GM18508 (cell line): ENCODE data around the gene KCNK7.
"Not testable (repeated sequence)": the region's sequence is repeated elsewhere in the genome, so short reads cannot be mapped to it uniquely, and the experiment has no call there.

Experiments used
- ATAC-seq: cut with Tn5 transposase; IDR thresholded peaks from one replicate; pipeline ENCODE4 v1.9.1; 2021; ENCODE audit warnings: moderate number of reproducible peaks; ENCODE audit not compliant: insufficient read depth, unreplicated experiment

The KCNK7 gene

DNA sequence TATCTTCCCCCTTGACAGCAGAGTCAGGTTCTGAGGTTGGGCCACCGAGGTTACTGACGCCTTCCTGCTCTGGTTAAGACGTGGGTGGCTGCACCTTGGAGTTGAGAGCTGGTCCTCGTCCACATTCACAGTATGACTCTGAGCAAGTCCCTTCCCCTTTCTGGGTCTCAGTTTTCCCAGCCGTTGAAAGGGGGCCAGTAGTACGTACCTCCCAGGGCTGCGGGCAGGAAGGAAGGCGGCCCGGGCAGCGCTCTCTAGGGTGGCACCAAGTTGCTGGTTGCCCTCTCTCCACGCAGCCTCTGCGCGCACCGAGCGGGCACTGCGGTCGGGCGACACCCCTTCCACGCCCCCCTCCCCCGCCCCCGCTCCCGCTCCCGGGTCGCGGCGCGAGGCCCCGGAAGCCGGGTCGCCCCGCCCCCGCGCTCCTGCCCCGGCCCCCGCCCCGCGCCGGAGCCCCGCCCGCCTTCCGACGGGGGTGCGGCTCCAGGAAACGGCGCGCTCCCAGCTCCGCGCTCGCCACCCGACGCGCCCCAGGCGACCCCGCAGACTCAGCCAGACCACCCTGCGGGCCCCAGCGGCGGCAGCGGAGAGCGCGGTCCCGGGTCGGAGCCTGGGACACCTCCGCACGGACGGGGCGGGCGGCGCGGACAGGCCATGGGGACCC, 19.9 kb downstream of the KCNK7 start, which contains the start of gene EHBP1L1:
EHBP1L1 (plus strand) TSS at position 486 of the 664 bp plus-strand sequence. CDS start 250 bp downstream, outside the sequence.
- no peak for ATAC-seq

DNA sequence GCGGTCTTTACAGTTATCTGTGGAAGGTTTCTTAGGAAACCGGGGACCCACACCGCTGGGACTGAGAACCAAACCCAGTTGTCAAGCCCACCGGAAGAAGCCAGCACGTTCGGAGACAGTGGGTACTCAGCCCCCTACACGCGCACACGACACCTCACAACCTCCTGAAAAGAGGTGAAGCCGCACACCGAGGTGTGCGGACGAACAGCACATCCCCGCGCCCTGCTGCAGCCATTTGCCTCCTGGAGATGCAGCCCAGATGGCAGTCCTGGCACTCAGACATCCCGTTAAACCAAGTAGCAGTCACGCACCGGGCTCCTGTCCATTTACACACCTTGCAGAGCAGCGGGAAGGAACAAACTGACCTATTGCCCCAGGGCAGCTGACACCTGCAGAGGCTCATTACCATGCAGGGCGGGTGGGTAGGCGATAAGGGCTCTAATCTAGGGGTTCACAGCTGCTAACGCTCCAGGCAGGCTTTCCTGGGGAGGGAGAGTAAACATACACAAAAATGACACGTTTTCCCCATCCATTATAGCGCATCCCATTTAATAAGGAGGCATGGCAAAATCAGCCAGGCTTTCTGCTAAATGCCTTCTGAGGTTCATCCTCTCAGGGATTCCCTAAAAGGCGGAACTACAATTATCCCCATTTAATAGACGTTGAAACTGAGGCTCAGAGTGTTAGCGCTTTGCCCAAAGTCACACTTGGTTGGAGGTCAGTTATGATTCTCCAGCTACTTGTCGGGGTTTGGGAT, 20.6 kb downstream of the KCNK7 start:
- no peak for ATAC-seq

DNA sequence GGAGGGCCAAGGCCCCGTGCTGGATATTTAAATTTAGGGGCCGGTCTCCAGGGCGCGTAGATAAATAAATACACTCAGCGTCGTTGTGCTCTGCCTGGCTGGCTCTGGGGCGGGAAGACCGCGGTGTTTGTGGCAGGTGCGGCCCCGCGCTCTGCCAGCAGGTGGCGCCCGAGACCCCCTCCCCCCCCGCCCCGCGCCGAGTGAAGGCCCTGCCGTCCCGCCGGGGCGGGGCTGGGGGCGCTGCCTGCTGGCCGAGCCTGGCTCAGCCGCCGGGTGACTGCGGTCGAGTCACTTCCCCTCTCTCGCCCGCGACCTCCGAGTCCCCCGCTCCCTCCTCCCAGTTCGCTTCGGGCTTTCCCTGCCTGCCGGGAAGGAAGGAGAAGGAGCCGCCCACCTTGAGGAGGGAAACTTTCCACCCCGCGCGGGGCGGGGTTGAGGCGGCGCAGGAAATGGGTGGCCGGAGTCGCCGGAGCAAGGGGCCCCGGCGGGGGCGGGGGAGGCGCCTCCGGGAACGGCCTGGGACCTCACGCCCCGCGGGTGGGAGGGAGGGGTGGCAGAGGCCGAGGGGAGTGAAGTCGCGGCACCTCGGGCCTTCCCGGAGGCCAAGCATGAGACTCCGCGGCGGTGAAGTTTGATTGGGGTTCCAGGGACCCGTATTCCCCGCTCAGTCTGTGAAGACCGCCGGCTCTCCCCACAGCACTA, 21.3 kb downstream of the KCNK7 start:
- ATAC-seq, result no peak

DNA sequence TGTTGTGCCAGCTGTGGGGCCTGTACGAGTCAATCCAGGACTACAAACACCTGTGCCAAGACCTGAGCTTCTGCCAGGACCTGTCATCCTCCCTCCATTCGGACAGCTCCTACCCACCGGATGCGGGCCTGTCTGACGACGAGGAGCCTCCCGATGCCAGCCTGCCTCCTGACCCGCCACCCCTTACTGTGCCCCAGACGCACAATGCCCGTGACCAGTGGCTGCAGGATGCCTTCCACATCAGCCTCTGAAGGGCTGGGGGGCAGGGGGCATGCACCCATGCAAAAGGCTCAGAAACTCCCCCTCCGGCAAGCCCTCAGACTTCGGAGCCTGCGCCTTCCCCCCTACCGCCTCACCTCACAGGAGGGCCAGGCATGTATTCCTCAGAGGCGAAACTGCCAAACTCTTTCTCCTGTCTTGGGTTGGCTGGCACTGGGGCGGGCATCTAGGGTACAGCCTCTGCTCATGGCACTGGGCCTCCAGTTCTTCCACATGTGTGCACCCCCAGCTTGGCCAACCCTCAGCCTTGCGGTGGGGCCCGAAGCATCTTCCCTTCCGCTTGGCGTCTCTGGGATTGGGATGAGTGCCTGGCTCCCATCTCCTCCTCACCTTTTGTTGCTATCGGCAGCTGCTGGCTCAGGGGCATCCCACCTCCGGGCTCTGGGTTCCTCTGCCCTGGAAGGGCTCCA, 22.1 kb downstream of the KCNK7 start:
- no peak for ATAC-seq

DNA sequence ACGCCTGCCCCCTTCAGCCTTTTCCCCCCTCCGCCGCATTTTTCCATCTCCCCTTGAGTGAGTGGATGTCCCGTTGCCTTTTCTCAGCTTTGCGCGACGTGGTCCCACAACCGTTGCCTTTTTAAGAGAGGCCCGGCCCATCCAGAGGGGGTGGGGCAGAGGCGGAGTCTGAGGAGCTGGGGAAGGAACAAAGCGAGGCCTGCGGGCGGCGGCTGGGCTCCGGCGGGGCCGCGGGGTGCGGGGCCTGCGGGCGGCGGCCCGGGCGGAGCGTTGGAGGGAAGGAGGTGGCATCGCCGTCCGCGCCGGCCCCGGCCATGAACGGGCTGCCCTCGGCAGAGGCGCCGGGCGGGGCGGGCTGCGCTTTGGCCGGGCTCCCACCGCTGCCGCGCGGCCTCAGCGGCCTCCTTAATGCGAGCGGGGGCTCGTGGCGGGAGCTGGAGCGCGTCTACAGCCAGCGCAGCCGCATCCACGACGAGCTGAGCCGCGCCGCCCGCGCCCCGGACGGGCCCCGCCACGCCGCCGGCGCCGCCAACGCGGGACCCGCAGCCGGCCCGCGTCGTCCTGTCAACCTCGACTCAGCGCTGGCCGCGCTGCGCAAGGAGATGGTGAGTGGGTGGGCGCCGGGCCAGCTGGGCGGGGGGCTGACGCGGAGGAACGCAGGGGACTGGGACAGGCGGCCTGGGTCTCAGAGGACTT, 23.1 kb downstream of the KCNK7 start, which contains the start of gene FAM89B:
FAM89B (plus strand) TSS at position 183 of the 696 bp plus-strand sequence; CDS start at position 315, 132 bp downstream.
- no peak for ATAC-seq

DNA sequence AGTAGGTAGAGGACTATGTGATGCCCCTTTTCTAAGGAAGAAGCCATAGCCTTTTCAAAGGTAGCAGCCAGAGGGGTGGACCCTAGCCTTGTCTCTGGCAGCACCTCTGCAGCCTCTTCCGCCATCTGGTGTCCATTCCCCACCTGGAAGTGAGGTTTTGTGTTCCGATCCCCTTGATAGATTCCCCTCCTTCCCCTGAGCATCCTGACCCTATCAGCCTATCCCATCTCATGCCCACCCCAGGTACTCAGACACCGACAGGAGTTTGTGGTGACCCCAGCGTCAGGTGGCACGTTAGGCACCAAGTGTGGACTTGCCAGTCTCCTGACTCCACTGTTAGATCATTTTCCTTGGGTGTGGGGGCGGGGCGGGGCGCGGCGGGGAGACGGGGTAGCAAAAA, 23.7 kb downstream of the KCNK7 start:
- no peak for ATAC-seq

DNA sequence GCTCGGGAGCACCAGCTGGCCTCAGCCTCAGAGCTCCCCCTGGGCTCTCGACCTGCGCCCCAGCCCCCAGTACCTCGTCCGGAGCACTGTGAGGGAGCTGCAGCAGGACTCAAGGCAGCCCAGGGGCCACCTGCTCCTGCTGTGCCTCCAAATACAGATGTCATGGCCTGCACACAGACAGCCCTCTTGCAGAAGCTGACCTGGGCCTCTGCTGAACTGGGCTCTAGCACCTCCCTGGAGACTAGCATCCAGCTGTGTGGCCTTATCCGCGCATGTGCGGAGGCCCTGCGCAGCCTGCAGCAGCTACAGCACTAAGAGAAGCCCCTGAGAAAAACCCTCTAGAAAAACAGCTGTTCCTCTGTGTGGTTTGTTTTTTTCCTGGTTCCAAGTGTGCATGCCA, 24.2 kb downstream of the KCNK7 start:
- no peak for ATAC-seq

DNA sequence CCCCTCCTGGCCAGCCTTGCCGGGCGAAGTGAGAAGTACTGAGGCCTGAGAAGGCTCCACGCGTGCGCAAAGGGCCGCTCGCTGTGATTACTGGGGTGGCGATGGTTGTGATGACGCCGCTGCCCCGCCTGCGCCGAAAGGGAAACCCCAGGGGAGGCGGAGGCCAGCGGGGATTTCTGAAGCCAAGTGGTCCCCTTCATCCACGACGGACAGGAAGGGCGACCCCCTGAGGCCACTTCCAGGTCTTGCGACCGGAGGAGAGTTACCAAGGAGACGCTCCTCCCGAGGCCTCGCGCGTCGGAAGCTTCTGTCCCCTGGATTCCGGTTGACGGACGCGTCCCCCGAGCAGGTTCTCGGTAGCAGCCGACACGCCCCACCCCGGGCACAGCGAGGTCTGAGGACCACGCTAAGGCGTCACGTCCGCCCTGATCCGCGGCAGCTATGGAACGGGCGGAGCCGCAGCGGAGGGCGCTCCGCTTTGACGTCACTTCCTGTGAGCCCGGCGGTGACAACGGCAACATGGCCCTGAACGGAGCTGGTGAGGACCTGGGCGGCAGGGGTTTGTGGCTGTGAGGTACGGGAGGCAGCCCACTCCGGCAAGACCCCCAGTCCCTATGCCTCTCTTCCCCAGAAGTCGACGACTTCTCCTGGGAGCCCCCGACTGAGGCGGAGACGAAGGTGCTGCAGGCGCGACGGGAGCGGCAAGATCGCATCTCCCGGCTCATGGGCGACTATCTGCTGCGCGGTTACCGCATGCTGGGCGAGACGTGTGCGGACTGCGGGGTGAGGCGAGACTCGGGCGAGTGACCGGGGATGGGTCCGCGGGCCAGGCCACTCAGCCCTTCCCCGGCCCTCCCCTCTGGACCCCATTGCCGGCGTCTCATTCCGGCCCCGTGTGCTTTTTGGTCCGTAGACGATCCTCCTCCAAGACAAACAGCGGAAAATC, 25.4 kb downstream of the KCNK7 start, which contains the start of gene ZNRD2:
ZNRD2 (plus strand) TSS at position 505 of the 946 bp plus-strand sequence; CDS start at position 520, 15 bp downstream.
- peak; percentile 41 for ATAC-seq

DNA sequence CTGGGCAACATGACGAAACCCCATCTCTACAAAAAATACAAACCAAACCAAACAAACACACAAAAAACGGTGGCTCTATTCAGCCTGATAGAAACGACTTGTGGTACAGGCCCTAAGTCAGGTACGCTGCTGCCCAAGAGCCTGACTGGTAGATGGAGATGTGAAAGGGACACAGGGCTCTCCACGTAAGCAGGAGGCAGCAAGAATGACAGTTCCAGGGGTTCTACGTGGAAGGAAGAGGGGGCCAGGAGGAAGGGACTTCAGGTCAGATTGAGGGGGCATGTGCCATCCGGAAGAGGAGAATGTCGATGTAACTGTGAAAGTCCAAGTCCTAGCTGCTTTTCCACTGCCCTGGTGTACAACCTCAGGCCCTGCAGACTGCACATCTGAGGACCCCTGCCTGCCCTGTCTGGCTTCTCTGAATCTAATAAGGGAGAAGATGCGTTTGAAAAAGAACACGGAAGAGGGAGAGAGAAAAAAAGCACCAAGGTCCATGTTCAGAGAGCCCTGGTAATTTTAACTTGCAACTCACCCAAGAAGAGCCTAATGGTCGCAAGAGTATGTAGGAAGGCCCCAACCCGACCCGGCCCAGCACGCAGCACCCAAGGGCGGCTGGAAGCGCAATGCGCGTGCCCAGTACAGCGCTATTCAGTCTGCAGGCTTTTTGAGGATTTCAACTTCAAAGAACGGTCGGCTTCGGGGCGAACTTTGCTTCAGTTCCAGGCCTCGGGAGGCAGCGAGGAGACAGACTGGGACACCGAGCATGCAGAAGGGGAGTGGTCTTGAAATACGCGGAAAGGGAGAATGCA, 26.2 kb downstream of the KCNK7 start:
- no peak for ATAC-seq

DNA sequence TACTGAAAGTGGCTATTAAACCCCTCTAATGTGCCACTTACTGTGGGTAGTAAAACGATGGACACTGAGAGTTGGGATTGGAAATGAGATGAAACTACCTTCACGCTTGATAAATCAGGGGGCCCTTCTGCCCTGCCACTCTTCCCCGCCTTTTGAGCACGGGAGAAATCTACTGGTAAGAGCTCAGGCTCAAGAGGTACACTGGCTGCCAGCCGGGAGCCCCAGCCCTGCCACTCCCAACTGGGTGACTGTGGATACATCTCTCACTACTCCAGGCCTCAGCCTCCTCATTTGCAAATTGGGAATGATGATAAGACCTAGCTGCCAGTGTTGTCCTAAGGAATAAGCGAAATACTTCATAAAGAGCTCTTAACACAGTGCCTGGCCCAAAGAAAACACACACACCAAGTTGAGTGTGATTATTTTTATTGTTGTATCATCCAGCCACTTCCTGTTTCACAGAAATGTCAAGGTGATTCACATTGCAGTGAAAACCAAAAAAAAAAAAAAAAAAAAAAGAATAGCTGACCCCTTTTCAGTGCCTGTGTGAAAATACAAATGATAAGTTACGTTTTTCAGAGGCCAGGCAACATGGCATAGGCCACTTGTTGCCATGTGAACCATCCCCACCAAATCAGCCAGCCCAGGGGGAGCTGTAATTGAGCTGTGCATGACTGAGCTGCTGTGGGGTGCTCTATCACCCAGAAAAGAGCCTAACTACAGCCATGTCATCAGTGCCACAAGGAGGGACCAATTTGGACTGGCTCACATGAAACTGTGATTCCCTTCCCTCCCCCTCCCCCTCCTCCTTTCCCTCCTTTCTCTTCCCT, 29.8 kb downstream of the KCNK7 start:
- ATAC-seq, result no peak

DNA sequence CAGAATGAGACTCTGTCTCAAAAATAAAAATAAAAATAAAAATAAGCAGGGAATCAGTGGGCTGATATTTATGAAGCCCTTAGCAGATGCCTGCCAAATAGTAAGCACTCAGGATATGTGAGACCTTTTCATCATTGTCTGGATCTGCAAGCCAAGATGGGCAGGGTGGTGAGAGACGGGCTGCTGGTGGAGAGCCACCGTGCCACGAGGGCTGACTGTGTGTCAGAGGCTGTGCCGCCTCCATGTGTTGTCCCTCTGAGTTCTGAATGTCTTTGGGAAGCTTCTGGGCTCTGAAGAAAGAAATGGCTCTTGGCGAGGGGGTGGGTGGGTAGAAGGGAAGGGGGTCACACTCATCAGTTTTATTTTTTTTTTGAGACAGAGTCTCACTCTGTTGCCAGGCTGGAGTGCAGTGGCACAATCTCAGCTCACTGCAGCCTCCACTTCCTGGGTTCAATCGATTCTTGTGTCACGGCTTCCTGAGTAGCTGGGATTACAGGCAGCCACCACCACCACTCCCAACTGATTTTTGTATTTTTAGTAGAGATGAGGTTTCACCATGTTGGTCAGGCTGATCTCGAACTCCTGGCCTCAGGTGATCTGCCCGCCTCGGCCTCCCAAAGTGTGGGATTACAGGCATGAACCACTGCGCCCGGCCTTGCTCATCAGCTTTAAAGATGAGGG, 30.6 kb downstream of the KCNK7 start:
- not testable (repeated sequence) for ATAC-seq

DNA sequence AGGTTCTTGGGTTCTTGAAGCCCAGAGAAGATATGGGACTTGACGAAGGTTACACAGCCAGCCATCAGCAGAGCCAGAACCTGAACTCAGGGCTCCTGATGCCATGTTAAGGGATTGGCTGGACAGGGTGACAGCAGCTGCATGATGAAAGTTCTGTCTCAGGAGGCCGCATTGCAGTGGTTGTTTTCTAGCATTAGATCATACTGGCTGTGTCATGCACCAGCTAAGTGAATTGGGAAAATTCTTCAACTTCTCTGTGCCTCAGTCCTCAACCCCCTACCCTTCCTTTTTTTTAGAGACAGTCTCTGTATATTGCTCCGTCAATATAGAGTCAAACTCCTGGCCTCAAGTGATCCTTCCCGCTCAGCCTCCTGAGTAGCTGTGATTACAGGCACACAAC, 32.0 kb downstream of the KCNK7 start:
- no peak for ATAC-seq

DNA sequence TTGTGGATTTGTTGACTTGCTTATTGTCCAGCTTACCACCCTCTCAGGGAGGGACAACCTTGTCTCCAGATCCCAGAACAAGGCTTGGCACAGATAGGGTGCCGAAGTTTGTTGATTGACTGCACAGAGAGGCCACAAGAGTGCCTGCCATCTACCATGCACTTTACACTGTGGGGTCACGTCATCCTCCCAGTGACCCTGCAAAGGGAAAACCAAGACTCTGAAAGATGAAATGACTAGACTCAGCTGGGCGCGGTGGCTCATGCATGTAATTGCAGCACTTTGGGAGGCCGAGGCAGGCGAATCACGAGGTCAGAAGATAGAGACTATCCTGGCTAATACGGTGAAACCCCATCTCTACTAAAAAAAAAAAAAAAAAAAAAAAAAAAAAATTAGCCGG, 32.8 kb downstream of the KCNK7 start:
- ATAC-seq, result no peak

DNA sequence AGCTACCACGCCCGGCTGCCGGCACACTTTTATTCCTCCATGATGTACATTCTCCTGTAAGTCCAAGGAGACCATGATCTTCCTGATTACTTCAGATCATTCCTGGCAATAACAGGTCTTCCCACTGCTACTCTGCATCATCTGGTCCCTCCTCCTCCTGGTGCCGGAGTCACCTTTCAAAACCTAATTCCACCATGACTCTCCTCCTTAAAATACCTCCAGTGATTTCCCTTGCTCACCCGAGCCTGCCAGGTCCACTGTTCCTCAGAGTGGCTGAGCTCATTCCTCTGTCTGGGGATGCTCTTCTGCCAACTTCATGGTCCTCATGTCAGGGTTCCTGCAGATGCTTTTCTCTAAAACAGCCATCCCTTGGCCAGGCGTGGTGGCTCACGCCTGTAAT, 33.6 kb downstream of the KCNK7 start:
- ATAC-seq, result no peak

DNA sequence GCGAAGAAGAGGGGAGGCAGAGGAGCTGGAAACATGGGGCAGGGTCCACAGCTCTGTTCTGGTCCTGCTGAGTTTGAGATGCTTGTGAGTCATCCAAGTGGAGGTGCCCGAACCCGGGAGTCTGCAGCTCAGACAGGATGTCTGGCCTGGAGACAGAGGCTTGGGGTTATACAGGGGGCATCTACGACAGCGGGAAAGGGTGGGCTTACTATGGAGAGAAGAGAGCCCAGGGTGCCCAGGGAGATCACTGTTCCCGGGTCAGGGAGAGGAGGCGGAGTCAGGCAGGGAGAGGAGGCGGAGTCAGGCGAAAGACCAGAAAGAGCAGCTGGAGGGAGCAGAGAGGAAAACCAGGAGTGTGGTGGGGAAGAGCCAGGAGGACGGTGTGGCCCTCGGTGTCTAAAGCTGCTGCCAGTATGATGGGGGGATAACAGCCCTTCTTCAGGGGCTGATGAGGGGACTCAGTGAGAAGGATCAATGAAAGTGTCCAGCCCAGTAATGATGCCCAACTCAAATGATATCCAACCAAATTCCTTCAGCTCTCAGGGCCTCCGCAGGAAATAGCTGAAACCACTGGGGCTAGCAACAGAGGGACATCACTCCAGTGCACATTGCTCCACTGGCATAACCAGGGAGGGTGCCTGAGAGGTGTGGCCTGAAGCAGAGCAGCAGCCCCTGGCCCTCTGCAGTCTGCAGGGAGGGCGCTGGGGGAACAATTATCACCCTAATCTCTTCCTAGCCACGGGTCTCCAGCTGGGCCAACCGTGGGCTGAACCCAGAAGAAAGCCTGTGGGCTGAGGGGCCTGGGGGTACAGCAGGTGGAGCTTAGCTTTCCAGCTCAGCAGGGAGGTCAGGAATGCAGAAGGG, 34.8 kb downstream of the KCNK7 start:
- no peak for ATAC-seq
